B cell (primary cell): ENCODE measurements around the gene GRK6. TPM values are rescaled to one million over a fixed set of nuclear protein-coding genes. Genes with fewer than 3 reads are reported as not detected.
A peak's percentile ranks its signal among the peaks of the same experiment; 100 is the strongest.

ENCODE experiments used
- ATAC-seq: fragments of 200-7000 bp; cut with Tn5 transposase; one replicate; pipeline ENCODE4 v1.10.0; 2021; ENCODE audit warnings: low read depth, mild to moderate bottlenecking, moderate number of reproducible peaks, moderate library complexity
- CTCF ChIA-PET: fragments of 350-600 bp; sonication (Branson Sonifier 250); formaldehyde crosslinking; loops from one replicate; lab custom pipeline; 2021; ENCODE audit warnings: antibody characterized with exemption, inconsistent platforms; lab: Charles Lee
- POLR2A ChIA-PET: fragments of 350-600 bp; sonication (Branson Sonifier 250); formaldehyde crosslinking; loops from one replicate; lab custom pipeline; 2021; ENCODE audit warnings: antibody characterized with exemption; lab: Charles Lee
- DNase-seq: peaks from one replicate; pipeline ENCODE4 v3.0.0; 2013
- H2AFZ ChIP-seq: 2 replicates; pipeline ENCODE4 v1.6.1; 2012; ENCODE audit warnings: mild to moderate bottlenecking, low read depth, low read length; ENCODE audit not compliant: insufficient read depth, poor library complexity, severe bottlenecking
- H3K27ac ChIP-seq, 2 donors: 1 replicate in 1 of 2; 2 replicates in 1 of 2; pipeline ENCODE4 v1.5.1; 2012 to 2013; ENCODE audit warnings: low read length in 2 of 2, mild to moderate bottlenecking in 2 of 2, moderate library complexity in 1 of 2
- H3K27me3 ChIP-seq, 4 experiments: fragments of 200-600 bp in 1 of 4; sonication (generic) in 1 of 4; replicated peaks in 1 of 4; 1 replicate in 2 of 4; 2 replicates in 2 of 4; pipeline versions ENCODE4 v1.6.1 to v1.7.0; 2013 to 2016; ENCODE audit warnings: low read length in 3 of 4, mild to moderate bottlenecking in 2 of 4, mixed read lengths in 1 of 4, moderate library complexity in 1 of 4; ENCODE audit not compliant: insufficient read depth in 4 of 4, control insufficient read depth in 3 of 4; ENCODE audit errors: control extremely low read depth in 1 of 4
- H3K36me3 ChIP-seq, 2 experiments: replicated peaks in 1 of 2; 1 replicate in 1 of 2; 2 replicates in 1 of 2; pipeline versions ENCODE4 v1.6.1 to v1.7.1; 2013; ENCODE audit warnings: low read length in 1 of 2; ENCODE audit not compliant: insufficient read depth in 2 of 2, control insufficient read depth in 1 of 2; ENCODE audit errors: control extremely low read depth in 1 of 2, extremely low read depth in 1 of 2
- H3K4me1 ChIP-seq, 2 donors: fragments of 200-600 bp in 1 of 2; sonication (generic) in 1 of 2; 1 replicate in 1 of 2; 2 replicates in 1 of 2; pipeline versions ENCODE4 v1.5.1 to v1.6.1; 2013 to 2017; ENCODE audit warnings: low read length in 2 of 2; ENCODE audit not compliant: control insufficient read depth in 2 of 2, insufficient read depth in 2 of 2
- H3K4me2 ChIP-seq: replicated peaks from 2 replicates; pipeline ENCODE3; 2012; ENCODE audit warnings: mild to moderate bottlenecking, low read depth, low read length; ENCODE audit not compliant: poor library complexity, severe bottlenecking
- H3K4me3 ChIP-seq, 5 experiments: fragments of 200-600 bp in 1 of 5; sonication (generic) in 1 of 5; 1 replicate in 3 of 5; 2 replicates in 2 of 5; pipeline versions ENCODE4 v1.5.1 to v1.7.0; 2011 to 2016; ENCODE audit warnings: low read length in 4 of 5, mild to moderate bottlenecking in 4 of 5, low read depth in 2 of 5, control low read depth in 1 of 5, moderate library complexity in 1 of 5; ENCODE audit not compliant: insufficient read depth in 1 of 5; ENCODE audit errors: control extremely low read depth in 1 of 5, extremely low read depth in 1 of 5
- H3K79me2 ChIP-seq: fragments of 200-600 bp; sonication (generic); one replicate; pipeline ENCODE4 v1.6.0; 2016; ENCODE audit warnings: low read length; ENCODE audit not compliant: control insufficient read depth, insufficient read depth
- H3K9ac ChIP-seq: fragments of 200-600 bp; sonication (generic); 2 replicates; pipeline ENCODE4 v1.6.1; 2017; ENCODE audit warnings: mild to moderate bottlenecking, low read length, moderate library complexity
- H3K9me3 ChIP-seq, 3 donors: one replicate each; pipeline versions ENCODE4 v1.6.1 to v1.7.1; 2013; ENCODE audit warnings: low read length in 2 of 3; ENCODE audit not compliant: control insufficient read depth in 2 of 3, insufficient read depth in 1 of 3; ENCODE audit errors: control extremely low read depth in 1 of 3
- H4K20me1 ChIP-seq: 2 replicates; pipeline ENCODE4 v1.6.0; 2012; ENCODE audit warnings: mild to moderate bottlenecking, low read length; ENCODE audit not compliant: insufficient read depth, control insufficient read depth, poor library complexity, severe bottlenecking
- H3K27ac Mint-ChIP-seq: one replicate; pipeline ENCODE4 v1.8.0; 2021; ENCODE audit warnings: mixed read lengths
- H3K27me3 Mint-ChIP-seq: one replicate; pipeline ENCODE4 v1.8.0; 2021; ENCODE audit warnings: mixed read lengths
- H3K4me1 Mint-ChIP-seq: one replicate; pipeline ENCODE4 v1.8.0; 2021; ENCODE audit warnings: mixed read lengths
- H3K4me3 Mint-ChIP-seq: one replicate; pipeline ENCODE4 v1.8.0; 2021; ENCODE audit warnings: mixed read lengths
- H3K9me3 Mint-ChIP-seq: one replicate; pipeline ENCODE4 v1.8.0; 2022; ENCODE audit warnings: mixed read lengths; ENCODE audit not compliant: insufficient read depth
- EZH2 ChIP-seq: IDR thresholded peaks from 2 replicates; pipeline ENCODE4 v1.6.1; 2012; ENCODE audit warnings: borderline replicate concordance, low read depth, mild to moderate bottlenecking, moderate library complexity, low read length; ENCODE audit not compliant: insufficient read depth, poor library complexity, severe bottlenecking
- whole genome bisulfite sequencing: methylation state at CpG from one replicate; pipeline ENCODE4 v1.1.5; 2013; ENCODE audit warnings: missing lambda C conversion rate; ENCODE audit not compliant: insufficient coverage; 5-methylcytosine and 5-hydroxymethylcytosine counted together
- intact Hi-C: fragments of 100-400 bp; cut with micrococcal nuclease; formaldehyde crosslinking; loops from one replicate; pipeline ENCODE4 v1.10.0; 2022
- polyA plus RNA-seq: library from polyadenylated mRNA; depleted of rRNA; stranded (reverse); fragments of >200 nt; gene quantifications from 2 replicates; pipeline ENCODE4 v1.2.3, GENCODE V29; 2012
- total RNA-seq, 2 donors: library from RNA; stranded (reverse); fragments of 120-200 nt in 1 of 2; gene quantifications; 1 replicate in 1 of 2; 2 replicates in 1 of 2; pipeline versions ENCODE4 v1.2.3 to v1.2.4, GENCODE V29; 2013 to 2022
- TF ChIP-seq, protein P1 (sequence below): fragments of 200-600 bp; IDR thresholded peaks from one replicate; pipeline ENCODE4 v1.8.0; 2022; ENCODE audit warnings: antibody characterized with exemption, mild to moderate bottlenecking

Gene GRK6
- total and polyA plus RNA-seq, 2 donors (not counting 1 experiment from before 2014, with no cell fraction given), result 155 to 173 TPM

GRCh38 chr5:177427919-177428573, 1.6 kb downstream of the GRK6 start:
- Histone ChIP-seq H3K36me3 (peaks cover 0 to 43% of the 10 kb centered on the region in 2 experiments), H3K9me3 (no peaks in the 10 kb centered on the region), H3K27me3 (no peaks in the 10 kb centered on the region), H4K20me1 (peaks cover 53% of the 10 kb centered on the region), H3K9ac (peak overlapping the region; percentile 82), H3K4me1 (peaks cover 67 to 70% of the 10 kb centered on the region in 2 donors), H3K27ac (peak overlapping the region; percentile 77 to 96), H2AFZ (no peak overlapping the region), H3K4me3 (peak overlapping the region; percentile 63 to 88 (median 78)), H3K4me2 (peak overlapping the region; percentile 90), H3K79me2 (peaks cover 47% of the 10 kb centered on the region)
- ChIA-PET POLR2A (interaction anchor here (0.6 to 6.8 kb wide), 4 partner anchors 9 to 24 kb away, joined by 9 to 103 read pairs (median 34); partner anchors contain the start of gene PRR7), CTCF (interaction anchor here (1.1 to 12.4 kb wide), 6 partner anchors 16 to 73 kb away, joined by 3 to 152 read pairs (median 74); partner anchors contain the start of gene PRR7)
- H3K27ac Mint-ChIP-seq, result peak overlapping the region; percentile 97
- WGBS, result 17% methylated on average over 11 of the region's 11 CpGs
- H3K27me3 Mint-ChIP-seq, result no peaks in the 10 kb centered on the region
- intact Hi-C loops, result loop anchor here (5.0 kb wide), 1 partner anchor 886 kb away; no protein-coding TSS in a partner anchor
- ATAC-seq, result no peak
- H3K4me1 Mint-ChIP-seq, result peaks cover 66% of the 10 kb centered on the region
- no peak for TF ChIP-seq EZH2
- TF ChIP-seq, protein P1, sequence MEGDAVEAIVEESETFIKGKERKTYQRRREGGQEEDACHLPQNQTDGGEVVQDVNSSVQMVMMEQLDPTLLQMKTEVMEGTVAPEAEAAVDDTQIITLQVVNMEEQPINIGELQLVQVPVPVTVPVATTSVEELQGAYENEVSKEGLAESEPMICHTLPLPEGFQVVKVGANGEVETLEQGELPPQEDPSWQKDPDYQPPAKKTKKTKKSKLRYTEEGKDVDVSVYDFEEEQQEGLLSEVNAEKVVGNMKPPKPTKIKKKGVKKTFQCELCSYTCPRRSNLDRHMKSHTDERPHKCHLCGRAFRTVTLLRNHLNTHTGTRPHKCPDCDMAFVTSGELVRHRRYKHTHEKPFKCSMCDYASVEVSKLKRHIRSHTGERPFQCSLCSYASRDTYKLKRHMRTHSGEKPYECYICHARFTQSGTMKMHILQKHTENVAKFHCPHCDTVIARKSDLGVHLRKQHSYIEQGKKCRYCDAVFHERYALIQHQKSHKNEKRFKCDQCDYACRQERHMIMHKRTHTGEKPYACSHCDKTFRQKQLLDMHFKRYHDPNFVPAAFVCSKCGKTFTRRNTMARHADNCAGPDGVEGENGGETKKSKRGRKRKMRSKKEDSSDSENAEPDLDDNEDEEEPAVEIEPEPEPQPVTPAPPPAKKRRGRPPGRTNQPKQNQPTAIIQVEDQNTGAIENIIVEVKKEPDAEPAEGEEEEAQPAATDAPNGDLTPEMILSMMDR, result no peak
- peak overlapping the region; percentile 94 for H3K4me3 Mint-ChIP-seq
- DNase-seq, result no peak
- H3K9me3 Mint-ChIP-seq, result no peaks in the 10 kb centered on the region
